Measurements from ENCODE around the gene CHST11.

The CHST11 gene

DNA sequence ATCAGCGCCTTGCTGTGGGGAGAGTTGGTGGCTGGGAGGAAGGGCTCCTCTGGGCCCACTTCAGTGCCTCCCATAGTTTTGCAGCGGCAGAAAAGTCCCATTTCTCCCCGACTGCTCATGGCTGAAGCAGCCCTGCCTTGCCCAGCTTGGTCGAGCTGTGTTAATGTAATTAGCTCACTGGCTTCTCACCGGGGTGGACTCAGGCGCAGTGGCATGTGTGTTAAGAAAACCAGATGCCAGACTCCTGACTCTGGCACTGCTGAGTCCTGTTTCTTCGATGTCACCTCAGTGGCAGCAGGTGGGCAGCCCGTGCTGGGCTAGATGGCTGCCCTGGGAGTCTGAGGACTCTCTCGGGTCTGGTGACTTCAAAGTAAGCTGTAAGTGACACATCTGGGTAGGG lies 47.4 kb downstream of the CHST11 start:
- no peak for DNase-seq (ENCODE audit: low spot score)

DNA sequence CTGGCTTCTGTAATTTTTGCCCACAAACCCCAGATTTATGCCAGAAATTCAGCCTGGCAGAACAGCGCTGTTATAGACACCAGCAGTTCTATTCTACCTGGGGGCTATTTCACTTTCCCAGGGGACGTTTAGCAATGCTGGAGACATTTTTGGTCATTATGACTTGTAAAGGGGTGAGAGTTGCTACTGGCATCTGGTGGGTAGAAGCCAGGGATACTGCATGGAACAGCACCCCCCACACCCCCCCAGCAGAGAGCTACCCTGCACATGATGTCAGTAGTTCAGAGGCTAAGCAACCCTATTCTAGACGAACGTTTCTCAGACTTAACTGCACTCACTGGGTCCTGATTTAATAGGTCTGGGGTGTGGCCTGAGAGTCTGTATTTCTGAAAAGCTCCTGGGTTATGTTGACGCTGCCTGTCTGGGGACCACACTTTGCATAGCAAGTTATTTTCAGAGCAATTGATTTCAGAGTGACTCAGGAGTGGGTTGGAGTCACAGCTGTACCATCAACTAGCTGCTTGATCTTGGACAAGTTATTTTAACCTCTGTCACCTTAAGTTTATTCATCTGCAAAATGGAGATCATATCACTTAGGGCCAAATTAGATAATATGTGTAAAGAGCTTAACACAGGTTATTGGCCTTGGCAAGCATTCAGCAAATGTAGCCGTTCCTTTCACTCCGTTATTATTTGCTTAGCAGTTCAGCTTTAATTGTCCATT lies 48.5 kb downstream of the CHST11 start:
- DNase-seq (ENCODE audit: low spot score): no peak

DNA sequence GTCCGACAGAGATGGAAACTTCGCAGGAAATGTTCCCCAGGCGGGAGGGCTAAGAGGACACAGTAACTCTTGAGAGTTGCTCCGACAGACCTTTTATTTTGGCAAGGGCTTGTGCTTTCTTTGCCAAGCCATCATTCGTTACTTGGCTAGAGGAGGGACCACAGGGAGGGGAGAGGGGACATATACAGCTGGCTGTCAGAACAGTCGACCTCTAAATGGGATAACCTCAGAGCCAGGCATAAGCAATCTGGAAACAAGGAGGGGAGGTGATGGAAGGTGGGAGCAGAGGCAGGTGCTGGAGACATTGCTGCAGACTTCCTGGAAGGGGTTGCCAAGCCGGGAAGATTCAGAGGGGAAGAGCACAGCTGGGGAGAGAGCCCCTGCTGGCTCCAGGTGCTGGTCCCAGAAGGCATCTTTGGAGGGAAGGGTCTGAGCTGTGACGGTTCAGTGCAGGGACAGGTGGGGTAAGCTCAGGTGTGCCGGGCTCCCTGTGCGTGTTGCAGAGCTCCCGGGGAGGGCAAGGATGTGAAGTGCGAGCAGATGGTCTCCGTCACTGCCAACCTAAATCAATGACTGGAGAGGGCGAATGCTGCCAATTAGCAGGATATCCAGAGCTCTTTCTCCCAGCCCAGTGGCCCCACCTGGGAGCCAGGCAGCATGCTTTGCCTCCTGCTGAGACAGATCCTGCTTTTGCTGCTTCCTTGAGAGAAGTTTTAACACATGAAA lies 50.1 kb downstream of the CHST11 start:
- no peak for DNase-seq (ENCODE audit: low spot score)

DNA sequence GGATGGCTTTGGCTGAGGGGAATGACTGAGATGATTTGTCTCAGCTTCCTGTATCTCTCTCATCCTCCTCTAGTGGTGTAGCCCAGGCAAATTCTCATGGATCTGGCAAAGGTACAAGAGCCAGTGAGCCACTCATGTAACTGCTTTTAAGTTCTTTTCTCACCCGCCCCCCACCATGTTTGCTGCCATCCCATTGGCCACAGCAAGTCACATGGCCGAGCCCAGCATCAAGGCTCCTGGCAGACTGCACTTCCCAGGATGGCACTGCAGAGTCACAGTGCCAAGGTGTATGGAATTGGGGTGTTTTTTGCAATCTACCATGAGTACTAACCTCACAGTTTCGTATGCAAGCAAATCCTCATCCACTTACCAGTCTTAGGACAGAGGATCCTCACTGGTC lies 50.9 kb downstream of the CHST11 start:
- DNase-seq (ENCODE audit: low spot score): no peak

DNA sequence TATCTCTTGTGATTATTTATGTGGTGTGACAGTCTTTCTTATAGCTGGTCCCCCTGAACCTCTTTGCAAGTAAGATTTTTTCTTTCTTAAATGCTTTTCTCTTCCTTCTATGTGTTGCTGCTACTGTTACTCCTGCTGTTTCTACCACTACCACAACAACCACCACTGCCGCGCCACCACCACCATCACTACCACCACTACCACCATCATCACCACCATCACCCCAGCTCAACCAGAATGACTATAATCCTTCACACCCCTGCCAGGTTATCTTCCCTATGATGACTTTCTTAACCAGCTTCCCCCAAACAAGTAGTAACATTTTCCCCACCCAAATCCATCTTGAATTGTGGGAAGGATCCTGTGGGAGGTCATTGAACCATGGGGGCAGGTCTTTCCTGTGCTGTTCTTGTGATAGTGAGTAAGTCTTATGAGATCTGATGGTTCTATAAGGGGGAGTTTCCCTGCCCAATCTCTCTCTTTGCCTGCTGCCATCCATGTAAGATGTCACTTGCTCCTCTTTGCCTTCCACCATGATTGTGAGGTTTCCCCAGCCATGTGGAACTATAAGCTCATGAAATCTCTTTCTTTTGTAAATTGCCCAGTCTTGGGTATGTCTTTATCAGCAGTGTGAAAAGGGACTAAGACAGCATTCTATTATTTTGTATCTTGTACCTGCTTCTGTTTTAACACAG lies 52.2 kb downstream of the CHST11 start:
- DNase-seq (ENCODE audit: low spot score): no peak

DNA sequence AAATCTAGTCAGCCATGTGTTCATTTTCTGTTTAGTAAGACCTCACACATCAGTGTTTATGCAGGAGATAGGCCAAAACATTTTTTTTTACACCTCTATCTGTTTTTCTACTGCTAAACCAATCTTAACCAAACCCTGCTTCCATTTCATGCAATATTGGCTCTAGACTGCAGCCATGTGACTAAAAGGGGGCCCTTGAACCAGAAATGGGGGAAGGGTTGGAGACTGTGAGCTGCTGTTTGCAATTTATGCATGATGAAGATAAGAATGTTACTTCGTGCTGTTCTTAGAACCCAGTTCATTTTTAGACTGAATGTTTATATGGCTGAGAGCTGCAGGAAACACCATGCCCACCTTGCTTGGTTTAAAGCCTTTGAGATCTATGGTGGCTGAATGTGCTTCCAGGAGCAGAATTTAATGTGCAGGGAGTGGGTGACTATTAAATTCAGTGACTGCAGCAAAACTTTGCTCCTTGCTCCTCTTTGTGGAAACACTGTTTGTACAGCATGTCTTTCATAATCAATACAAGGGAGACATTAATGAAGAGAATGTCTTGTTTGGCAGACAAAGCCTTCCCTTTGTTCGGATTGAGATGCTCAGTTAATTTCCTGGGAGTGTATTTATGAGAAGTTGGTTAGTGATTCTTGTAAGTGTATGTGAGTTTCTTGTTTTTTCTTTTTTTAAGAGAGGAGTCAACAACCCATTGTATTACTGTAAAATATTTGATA lies 53.6 kb downstream of the CHST11 start:
- no peak for DNase-seq (ENCODE audit: low spot score)

DNA sequence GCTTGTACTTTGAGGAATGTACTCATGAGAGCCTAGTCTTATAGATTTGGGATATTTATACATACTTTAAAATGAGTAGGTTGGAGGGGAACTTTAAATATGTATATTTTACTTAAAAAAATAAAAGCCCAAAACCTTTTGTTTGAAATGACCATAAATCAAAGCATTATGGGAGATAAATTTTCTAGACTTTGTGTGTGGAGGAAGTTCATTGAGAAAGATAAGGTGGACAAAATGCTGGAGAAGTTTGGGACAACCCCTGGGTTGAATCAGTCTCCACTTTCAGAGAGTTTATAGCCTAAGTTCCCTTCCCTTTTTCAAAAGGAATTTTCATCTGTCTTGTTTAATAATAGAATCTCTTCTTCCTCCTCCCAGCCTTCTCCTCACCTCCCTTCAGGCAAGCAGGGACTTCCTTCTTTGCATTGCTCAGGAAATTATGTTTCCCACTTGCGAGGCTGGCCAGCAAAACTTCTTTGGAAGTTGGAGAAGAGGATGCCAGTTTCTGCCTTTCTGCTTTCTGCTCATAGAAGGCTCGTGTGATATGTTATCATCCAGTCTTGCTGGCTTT lies 54.2 kb downstream of the CHST11 start:
- no peak for DNase-seq (ENCODE audit: low spot score)

DNA sequence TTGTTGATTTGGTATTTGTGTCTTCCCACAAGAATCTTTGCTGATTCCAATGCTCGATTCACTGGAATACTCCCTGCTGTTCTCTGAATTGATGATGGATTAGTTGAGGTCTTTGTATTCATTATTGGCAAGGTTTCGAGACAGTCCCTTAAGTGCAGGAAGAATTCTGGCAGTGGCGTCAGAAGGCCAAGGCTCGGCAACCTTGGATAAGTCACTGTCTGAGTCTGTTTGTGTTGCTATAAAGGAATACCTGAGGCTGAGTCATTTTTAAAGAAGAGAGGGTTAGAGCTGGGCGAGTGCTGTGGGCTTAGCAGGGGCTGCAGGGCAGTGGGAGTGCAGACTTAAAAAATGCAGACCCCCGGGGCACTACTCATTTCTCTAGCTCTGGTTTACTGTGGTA lies 56.9 kb downstream of the CHST11 start:
- DNase-seq (ENCODE audit: low spot score): no peak

DNA sequence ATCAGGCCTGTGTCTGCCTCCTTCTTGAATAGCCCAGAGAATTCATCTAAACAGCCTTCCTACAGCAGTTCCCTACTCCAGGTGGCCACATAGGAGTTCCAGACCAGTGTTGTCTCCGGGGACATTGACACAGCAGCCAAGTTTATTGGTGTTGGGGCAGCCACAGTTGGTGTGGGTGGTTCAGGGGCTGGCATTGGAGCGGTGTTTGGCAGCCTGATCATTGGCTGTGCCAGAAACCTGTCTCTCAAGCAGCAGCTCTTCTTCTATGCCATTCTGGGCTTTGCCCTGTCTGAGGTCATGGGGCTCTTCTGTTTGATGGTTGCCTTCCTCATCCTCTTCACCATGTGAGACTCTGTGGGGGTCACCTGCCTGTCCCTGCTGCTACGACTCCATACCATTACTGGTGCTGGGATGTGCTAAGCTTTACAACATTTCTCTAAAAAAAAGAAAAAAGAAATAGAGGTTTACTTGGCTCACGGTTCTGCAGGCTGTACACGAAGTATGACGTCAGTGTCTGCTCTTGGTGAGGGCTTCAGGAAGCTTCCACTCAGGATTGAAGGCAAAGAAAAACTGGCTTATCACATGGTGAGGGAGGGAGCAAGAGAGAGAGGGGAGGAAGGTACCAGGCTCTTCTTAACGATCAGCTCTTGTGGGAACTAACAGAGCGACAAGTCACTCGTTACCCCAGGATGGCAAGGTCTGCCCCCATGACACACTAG lies 57.5 kb downstream of the CHST11 start:
- DNase-seq (ENCODE audit: low spot score): no peak

DNA sequence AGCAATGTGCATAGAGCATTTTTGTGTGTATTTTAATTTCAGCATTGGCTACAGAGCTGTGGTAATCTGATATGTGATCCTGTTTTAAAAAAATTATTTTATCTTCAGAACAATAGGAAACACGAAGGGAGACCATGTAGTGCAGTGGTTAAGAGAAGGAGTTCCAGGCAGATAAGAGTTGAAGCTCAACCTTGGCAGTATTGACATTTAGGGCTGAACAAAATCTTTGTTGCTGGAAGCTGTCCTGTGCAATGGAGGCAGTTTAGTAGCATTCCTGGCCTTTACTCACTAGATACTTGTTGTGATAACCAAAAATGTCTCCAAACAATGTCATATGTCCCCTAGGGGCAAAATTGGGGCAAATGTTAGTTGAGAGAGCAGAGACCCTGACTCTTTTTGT lies 59.2 kb downstream of the CHST11 start:
- no peak for DNase-seq (ENCODE audit: low spot score)

DNA sequence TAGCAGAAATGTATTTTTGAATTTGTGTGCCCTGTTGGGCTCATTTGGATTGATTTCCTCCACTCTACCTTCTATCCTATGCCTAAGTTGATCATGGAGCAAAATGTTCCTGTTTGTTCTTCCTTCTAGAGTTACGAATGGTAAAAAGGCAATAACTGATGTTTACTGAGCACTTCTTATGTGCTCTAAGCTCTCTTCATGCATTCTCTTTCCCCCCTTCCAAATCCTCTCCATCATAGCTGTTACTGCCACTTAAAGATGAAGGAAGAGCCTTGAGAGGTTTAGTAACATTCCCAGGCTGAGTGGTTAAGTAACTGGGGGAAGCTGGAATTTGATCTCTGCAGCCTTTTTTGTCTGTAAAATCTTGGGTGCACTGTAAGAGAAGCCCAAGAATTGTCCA lies 60.1 kb downstream of the CHST11 start:
- DNase-seq (ENCODE audit: low spot score): no peak

DNA sequence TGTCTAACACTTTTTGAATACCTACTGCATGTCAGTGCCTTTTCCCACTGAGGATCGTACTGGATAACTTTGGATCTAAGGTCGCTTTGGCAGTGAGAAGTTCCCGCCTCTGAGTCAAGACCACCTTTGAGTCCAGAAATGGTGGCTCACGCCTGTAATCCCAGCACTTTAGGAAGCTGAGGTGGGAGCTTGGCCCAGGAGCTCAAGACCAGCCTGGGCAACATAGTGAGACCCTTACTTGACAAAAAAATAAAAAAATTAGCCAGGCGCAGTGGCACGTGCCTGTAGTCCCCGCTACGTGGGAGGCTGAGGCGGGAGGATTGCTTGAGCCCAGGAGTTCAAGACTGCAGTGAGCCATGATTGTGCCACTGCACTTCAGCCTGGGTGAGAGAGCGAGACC lies 61.1 kb downstream of the CHST11 start:
- DNase-seq (ENCODE audit: low spot score): no peak

DNA sequence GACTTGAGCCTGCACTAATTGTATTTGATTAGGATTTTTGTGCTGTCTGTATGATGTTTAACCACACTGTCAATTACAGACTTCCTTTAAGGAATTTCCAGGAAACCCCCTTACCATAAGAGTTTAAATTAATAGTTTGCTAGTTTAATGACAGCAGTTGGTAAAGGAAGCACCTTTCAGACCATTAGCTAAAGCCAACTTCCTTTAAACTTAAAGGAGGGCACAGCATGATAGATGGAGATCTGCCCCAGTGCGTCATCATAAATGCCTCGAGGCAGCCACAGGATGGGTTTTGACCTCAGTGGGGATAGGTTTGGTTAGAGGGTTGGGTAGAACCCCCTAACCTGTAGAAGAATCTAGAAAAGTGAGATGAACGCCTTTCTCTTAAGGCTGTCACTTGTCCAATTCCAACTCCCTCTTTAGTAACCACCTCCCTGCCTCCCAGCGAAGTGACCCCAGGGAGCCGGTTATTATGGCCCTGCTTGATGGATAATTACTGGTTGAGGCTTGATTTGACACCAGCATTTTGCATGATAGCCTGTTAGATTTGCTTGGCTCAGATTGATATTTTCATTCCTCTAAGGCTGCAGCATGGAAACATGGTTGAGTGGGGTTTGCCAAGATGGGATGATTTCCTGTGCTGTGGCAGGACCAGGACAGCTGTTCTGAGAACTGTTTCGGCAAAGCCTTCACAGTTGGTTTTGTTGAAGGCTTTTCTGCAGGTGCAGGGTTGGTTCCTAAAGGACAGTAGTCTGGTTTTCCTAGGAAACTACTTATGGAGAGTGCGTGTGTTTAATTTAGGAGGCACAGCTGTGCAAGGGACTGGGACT lies 62.7 kb downstream of the CHST11 start:
- no peak for DNase-seq (ENCODE audit: low spot score)

DNA sequence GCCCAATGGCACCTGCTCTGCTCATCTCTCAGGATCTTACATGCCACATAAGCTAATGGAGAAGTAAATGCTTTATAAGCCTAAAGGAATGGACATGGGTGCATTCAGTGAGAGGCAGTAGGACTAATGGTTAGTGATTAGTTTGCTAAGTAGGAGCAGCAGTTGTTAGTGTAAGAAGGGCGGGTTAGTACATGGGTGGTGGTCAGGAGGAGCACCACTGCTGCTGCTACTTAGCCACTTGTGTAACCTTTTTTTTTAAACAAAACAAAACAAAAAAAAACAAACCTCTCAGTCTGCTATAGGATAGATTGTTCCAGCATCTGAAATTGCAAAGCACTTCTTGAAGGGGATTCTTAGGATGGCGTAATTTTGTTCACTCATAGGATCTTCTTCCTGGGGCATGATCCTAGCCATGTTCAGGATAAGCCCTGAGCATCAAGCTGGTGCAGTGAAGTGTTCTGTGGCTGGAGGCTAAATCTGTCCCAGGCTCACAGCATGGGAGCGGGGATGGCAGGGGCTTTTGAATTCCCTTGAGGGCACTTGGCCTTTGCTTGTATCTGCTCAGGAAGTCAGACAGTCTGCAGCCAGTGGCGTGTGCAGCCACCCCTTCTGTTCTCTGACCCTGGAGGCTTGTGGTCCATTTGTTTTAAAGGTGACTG lies 63.6 kb downstream of the CHST11 start:
- no peak for DNase-seq (ENCODE audit: low spot score)

DNA sequence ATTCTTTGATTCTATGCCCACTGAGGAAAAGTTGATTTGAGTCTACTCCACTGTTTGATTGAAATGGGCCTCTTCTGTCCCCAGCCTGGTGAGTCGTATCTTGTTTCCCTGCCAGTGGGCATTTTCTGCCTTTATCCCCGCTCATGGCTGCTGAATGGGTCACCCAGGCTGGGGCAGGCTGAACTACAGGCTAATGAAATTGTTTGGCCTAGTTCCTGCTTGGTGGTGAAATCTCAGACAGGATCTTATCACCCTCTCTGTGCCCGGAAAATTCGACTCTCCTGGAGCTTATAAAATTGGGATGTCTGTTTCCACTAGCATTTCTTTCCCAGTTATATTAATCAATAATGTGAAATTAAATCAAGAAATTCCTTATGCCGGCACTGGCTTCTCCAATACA lies 65.0 kb downstream of the CHST11 start:
- no peak for DNase-seq (ENCODE audit: low spot score)

DNA sequence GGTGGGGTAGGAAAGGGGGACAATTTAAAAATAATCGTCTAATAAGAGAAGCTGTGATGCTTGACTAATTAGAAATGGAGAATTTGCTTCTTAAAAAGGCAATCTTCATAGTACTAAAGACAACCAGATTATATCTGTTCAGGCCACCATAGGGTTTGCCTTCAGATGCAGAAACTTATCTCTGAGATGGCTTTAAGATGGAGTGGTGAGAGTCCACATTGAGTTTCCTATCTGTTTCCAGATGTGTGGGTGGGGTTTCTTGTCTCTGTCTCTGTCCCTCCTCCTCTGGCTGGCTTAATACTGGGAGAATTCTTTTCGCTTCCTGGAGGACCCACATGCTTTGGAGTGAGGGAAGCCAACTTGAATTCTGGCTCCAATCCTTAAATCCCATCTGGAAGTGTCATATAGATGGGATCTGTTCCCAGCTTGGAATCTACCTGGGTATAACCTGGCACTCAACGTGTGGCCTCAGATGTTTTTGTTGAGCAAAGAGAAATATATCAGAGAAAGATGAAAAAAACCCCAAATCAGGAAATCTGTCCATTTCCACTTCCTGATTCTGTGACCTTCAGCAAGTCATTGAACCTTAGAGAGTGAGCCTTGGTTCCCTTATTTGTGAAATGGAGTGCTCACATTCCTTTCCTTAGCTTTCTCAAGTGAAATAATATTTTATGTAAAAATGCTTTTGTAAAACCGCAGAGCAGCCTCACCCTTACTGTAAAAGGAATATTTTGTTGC lies 66.4 kb downstream of the CHST11 start:
- no peak for DNase-seq (ENCODE audit: low spot score)

DNA sequence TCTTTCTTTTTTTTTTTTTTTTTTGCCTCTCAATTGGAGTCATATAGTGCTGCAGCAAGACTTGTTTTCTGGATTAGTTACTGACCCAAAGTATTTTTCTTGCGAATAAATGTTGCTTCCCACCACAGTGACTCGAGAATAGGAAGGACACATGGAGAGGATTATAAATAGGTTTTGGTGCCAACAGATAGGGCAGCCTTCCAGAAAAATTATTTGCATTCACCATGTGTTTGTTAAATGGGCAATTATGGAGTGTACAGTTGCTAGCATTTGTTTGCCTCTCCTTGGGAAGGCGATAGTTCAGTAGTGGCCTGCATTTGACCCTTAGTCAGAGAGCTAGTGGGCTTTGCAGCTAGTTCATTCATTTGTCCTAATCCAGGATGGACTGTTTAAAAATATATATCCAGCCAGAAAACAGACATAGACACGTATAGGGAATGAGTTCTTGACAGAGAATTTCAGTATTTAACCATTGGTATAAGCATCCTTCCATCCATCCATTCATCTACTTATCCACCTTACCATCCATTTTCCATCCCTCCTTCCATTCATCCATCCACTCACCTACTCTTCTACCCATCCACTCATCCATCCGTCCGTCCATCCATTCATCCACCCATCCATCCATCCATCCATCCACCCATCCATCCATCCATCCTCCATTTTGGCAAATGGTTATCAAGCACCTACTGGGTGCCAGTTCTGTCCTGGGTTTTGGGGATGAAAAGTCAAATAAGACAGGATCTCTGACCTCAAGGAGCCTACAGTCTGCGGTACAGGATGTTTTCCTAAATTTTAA lies 67.5 kb downstream of the CHST11 start:
- no peak for DNase-seq (ENCODE audit: low spot score)

DNA sequence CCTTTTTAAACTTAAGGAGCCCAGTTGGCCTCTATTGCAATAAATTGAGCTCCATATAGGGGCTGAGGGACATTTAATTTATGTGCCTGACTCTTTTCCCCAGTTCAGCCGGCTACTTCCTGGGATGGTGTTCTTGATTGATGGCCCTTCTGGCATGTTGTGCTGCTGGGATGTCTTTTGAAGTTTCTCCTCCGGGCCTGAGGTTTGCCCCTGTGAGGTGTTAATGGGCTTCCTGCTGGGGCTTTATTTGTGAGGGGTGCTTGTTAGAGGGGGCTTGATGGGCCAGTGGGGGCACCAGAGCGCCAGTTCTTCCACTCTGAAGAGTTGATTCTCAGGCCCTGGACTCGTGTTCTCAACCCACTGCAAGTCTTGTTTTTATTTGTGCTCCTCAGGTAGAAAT lies 69.6 kb downstream of the CHST11 start:
- no peak for DNase-seq (ENCODE audit: low spot score)

DNA sequence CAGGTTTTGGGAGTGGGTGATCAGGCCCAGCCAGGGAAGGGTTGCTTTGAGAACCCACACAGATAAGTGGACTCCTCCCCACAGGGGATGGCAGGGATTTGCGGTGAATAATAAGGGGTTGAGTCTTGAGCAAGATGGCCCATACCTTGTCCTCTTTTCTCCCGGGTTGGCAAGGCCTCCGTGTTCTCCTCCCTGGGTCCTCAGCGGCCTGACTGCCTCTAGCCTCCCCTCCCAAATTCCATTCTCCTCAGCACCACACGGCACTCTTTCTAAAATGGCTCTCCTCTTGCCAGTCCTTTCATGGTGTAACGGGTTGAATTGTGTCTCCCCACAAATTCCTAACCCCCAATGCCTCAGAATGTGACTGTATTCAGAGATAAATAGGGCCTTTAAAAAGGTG lies 70.0 kb downstream of the CHST11 start:
- DNase-seq (ENCODE audit: low spot score): no peak

Data from hepatic stellate cell (primary cell).